Gastroesophageal sphincter (tissue), 3 donors: ENCODE data around the gene NTNG2.
A peak's percentile ranks its signal among the peaks of the same experiment; 100 is the strongest.

ENCODE experiments used
- EP300 ChIP-seq: sonication (generic); formaldehyde crosslinking; IDR thresholded peaks from one replicate; pipeline ENCODE4 v1.6.1; 2017; ENCODE audit warnings: antibody characterized with exemption, mild to moderate bottlenecking
- POLR2A ChIP-seq, 2 donors: fragments of 450-650 bp; IDR thresholded peaks; one replicate each; pipeline ENCODE4 v1.6.1; 2017; ENCODE audit warnings: antibody characterized with exemption in 2 of 2, mild to moderate bottlenecking in 2 of 2, moderate library complexity in 1 of 2
- POLR2AphosphoS5 ChIP-seq: sonication (generic); formaldehyde crosslinking; IDR thresholded peaks from one replicate; pipeline ENCODE4 v1.6.1; 2017; ENCODE audit warnings: antibody characterized with exemption
- TF ChIP-seq, protein P1 (sequence below), 4 experiments: fragments of 200-600 bp in 2 of 4; fragments of 450-650 bp in 2 of 4; sonication (generic) in 1 of 4; IDR thresholded peaks; one replicate each; pipeline ENCODE4 v1.5.1; 2017 to 2019; ENCODE audit warnings: antibody characterized with exemption in 4 of 4, mild to moderate bottlenecking in 2 of 4, moderate library complexity in 2 of 4

DNA sequence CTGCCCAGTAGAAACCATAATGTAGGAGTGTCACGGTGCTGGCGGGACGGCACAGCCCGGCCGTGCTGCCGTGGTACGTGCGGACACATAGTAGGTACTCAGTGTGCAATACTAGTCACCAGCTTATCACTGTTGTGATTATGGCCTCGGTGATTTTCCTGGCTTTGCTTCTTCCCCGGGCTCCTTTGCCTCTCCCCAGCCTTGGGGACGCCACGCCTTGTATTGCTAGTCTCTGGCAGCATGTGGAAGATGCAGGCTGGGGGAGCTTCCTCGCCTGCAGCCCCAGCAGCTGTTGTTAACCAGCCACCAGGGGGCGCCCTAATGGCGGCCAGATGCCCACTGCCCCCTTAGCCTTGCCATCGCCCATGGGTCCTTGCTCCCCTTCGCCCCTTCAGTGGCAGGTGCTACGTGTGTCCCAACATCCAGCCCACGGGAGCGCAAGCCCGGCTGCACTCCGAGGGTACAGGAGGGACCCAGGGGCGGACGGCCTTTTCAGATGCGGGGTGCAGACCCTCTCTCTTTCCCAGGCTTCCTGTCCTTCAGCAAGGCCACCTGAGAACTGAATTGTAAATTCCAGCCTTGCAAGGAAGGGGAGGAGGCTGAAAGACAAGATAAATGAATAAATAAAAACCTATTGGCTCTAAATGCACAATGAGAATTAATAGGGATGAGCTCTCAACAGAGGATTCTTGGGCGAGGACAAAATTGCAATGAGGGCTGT lies 8.0 kb downstream of the NTNG2 start:
- TF ChIP-seq, protein P1, sequence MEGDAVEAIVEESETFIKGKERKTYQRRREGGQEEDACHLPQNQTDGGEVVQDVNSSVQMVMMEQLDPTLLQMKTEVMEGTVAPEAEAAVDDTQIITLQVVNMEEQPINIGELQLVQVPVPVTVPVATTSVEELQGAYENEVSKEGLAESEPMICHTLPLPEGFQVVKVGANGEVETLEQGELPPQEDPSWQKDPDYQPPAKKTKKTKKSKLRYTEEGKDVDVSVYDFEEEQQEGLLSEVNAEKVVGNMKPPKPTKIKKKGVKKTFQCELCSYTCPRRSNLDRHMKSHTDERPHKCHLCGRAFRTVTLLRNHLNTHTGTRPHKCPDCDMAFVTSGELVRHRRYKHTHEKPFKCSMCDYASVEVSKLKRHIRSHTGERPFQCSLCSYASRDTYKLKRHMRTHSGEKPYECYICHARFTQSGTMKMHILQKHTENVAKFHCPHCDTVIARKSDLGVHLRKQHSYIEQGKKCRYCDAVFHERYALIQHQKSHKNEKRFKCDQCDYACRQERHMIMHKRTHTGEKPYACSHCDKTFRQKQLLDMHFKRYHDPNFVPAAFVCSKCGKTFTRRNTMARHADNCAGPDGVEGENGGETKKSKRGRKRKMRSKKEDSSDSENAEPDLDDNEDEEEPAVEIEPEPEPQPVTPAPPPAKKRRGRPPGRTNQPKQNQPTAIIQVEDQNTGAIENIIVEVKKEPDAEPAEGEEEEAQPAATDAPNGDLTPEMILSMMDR (IDR thresholded peaks at IDR 0.05): peak in 3 of 4 experiments; percentile 60 to 89 (median 68)
- no peak for TF ChIP-seq EP300
- no peak for TF ChIP-seq POLR2AphosphoS5
- TF ChIP-seq POLR2A (IDR thresholded peaks at IDR 0.05): no peak
